Measurements from ENCODE around the gene TNS1. TPM values are rescaled to one million over a fixed set of nuclear protein-coding genes. Genes with fewer than 3 reads are reported as not detected.

Gene TNS1
- total and polyA plus RNA-seq, 8 donors, result 38.5 to 166 (median 102) TPM

DNA sequence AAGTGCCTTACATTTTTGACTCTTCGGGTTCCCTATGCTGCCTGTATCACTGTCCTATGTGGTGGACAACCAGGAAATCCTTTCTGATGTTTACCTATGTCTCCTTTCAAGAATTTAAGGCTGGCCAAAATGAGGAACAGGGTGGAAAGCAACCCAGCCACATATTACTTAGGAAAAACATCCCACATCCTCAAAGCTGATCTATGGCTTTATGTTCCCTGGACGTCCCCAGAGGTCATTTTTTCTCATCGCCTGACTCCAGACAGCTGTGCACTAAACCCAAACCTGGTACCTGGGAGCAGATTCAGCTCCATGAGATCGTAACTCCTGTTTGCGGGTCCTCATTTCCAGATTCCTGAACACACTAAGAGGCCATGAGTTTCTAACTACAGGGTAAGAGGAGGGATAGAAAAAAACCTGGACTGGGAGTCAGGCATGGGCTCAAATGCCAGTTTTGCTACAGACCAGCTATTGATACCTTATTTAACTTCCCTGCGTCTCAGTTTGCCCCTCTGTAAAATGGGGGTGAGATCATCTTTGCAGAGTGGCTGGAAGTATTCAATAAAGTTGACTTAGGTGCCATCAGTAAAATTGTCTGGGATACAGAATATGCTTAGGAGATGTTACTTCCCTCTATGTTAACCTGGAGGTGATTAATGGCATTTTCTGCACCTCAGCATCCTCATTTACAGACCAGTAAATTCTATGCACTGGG lies 70.8 kb downstream of the TNS1 start:
- intact Hi-C loops (cut with DNase I), result no loop called here

GRCh38 chr2:217930761-217931563 lies 71.8 kb downstream of the TNS1 start:
- Histone ChIP-seq H3K36me3 (peaks cover 0 to 3% (median 0%) of the 10 kb centered on the region in 3 donors), H3K4me3 (no peak overlapping the region), H3K27me3 (no peaks in the 10 kb centered on the region), H3K27ac (peak overlapping the region; percentile 22 to 83 (median 54)), H3K4me1 (peaks cover 34 to 70% (median 44%) of the 10 kb centered on the region in 3 donors), H3K9me3 (no peaks in the 10 kb centered on the region)
- no peak for TF ChIP-seq CTCF (IDR thresholded peaks at IDR 0.05)
- peak in 1 of 6 donors; percentile 39 for DNase-seq
- ATAC-seq, result no peak
- intact Hi-C loops (cut with DNase I), result no loop called here
- WGBS, 2 donors, result 65 to 71% methylated on average over 11 of the region's 11 CpGs
- FAIRE-seq, result no peak

More for the DNA sequence above, 70.8 kb downstream of the TNS1 start:
- H3K36me3 ChIP-seq, result no peaks in the 10 kb centered on the region
- H3K27ac ChIP-seq, result peak overlapping the region in 1 of 4 donors; percentile 78
- 84 to 85% methylated on average over 6 of the region's 6 CpGs for WGBS, 2 donors
- H3K9me3 ChIP-seq, result no peaks in the 10 kb centered on the region
- FAIRE-seq (no peak), ATAC-seq (no peak), DNase-seq (no peak)
- no peaks in the 10 kb centered on the region for H3K27me3 ChIP-seq
- H3K4me3 ChIP-seq, result no peak overlapping the region
- no peak for TF ChIP-seq CTCF (IDR thresholded peaks at IDR 0.05)
- peaks cover 36 to 78% (median 51%) of the 10 kb centered on the region in 3 donors for H3K4me1 ChIP-seq

GRCh38 chr2:217929757-217930707 lies 72.8 kb downstream of the TNS1 start:
- intact Hi-C loops (cut with DNase I), result no loop called here
- Histone ChIP-seq H3K4me1 (peaks cover 34 to 61% (median 34%) of the 10 kb centered on the region in 3 donors), H3K27ac (peak overlapping the region; percentile 17 to 83 (median 54)), H3K27me3 (no peaks in the 10 kb centered on the region), H3K4me3 (no peak overlapping the region), H3K9me3 (no peaks in the 10 kb centered on the region), H3K36me3 (peaks cover 0 to 5% (median 0%) of the 10 kb centered on the region in 3 donors)
- ATAC-seq, result peak; percentile 42 to 68 (median 50)
- WGBS, 2 donors, result 67 to 70% methylated on average over 14 of the region's 14 CpGs
- no peak for FAIRE-seq
- peak in 2 of 6 donors; percentile 47 to 63 for DNase-seq
- TF ChIP-seq CTCF (IDR thresholded peaks at IDR 0.05), result no peak

- no peaks in the 10 kb centered on the region for H3K27me3 ChIP-seq
- intact Hi-C loops (cut with DNase I), result no loop called here
- peaks cover 0 to 5% (median 0%) of the 10 kb centered on the region in 3 donors for H3K36me3 ChIP-seq
- H3K27ac ChIP-seq, result peak overlapping the region; percentile 45 to 83 (median 66)
- H3K9me3 ChIP-seq, result no peaks in the 10 kb centered on the region
- ATAC-seq, result peak in 1 of 4 donors; percentile 1
- H3K4me1 ChIP-seq, result peaks cover 28 to 55% (median 30%) of the 10 kb centered on the region in 3 donors
- H3K4me3 ChIP-seq, result no peak overlapping the region
- TF ChIP-seq CTCF (IDR thresholded peaks at IDR 0.05), result no peak
- no peak for FAIRE-seq
- DNase-seq, result peak in 1 of 6 donors; percentile 68
- 63 to 74% methylated on average over 8 of the region's 8 CpGs for WGBS, 2 donors
Measured at GRCh38 chr2:217929272-217929671, 73.5 kb downstream of the TNS1 start.

Measured in pancreas (tissue), 10 donors.